Activated B cell treated with CpG ODN at 0.5 μM for 24 hours (primary cell): ENCODE data around the gene OAT. TPM values are rescaled to one million over a fixed set of nuclear protein-coding genes. Genes with fewer than 3 reads are reported as not detected.

ENCODE experiments used
- ATAC-seq: fragments of 200-7000 bp; cut with Tn5 transposase; one replicate; pipeline ENCODE4 v1.10.0; 2021; ENCODE audit warnings: low read depth, mild to moderate bottlenecking, moderate library complexity
- CTCF ChIA-PET: fragments of 350-600 bp; sonication (Branson Sonifier 250); formaldehyde crosslinking; loops from one replicate; lab custom pipeline; 2021; ENCODE audit warnings: antibody characterized with exemption; lab: Charles Lee
- POLR2A ChIA-PET: fragments of 350-600 bp; sonication (Branson Sonifier 250); formaldehyde crosslinking; loops from one replicate; lab custom pipeline; 2021; ENCODE audit warnings: antibody characterized with exemption; lab: Charles Lee
- DNase-seq: peaks from one replicate; pipeline ENCODE4 v3.0.0; 2022
- H3K27ac Mint-ChIP-seq: one replicate; pipeline ENCODE4 v1.8.0; 2020; ENCODE audit warnings: mixed read lengths
- H3K27me3 Mint-ChIP-seq: one replicate; pipeline ENCODE4 v1.8.0; 2021; ENCODE audit warnings: mixed read lengths
- H3K36me3 Mint-ChIP-seq: one replicate; pipeline ENCODE4 v1.8.0; 2021; ENCODE audit warnings: low read depth, mixed read lengths
- H3K4me1 Mint-ChIP-seq: one replicate; pipeline ENCODE4 v1.8.0; 2021; ENCODE audit warnings: mixed read lengths
- H3K4me3 Mint-ChIP-seq: one replicate; pipeline ENCODE4 v1.8.0; 2020; ENCODE audit warnings: mild to moderate bottlenecking, mixed read lengths
- H3K9me3 Mint-ChIP-seq: one replicate; pipeline ENCODE4 v1.8.0; 2020; ENCODE audit warnings: mixed read lengths
- intact Hi-C: fragments of 100-400 bp; cut with micrococcal nuclease; formaldehyde crosslinking; loops from one replicate; pipeline ENCODE4 v1.15.1; 2024
- total RNA-seq: library from RNA; stranded (reverse); gene quantifications from 2 replicates; pipeline ENCODE4 v1.2.3, GENCODE V29; 2022
- TF ChIP-seq, protein P1 (sequence below): fragments of 200-600 bp; IDR thresholded peaks from one replicate; pipeline ENCODE4 v1.8.0; 2022; ENCODE audit warnings: antibody characterized with exemption, mild to moderate bottlenecking

Gene OAT
- total RNA-seq, 1 donor from 2014 or later = 20.1 TPM

DNA sequence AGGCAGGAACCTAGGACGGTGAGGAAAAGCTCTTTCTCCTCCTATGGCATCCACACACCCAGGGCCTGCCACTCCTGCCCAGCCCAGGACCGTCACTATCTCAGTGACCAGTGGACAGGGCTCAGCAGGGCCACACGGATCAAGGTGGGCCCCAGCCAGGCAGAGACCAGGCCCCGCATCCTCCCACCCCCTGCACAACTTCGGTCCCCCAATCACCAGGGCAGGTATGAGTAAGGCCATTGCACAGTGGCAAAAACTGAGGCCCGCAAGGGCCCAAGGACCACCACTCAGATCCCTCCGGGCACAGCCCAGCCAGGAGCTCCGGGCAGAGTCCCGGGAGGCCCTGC is 30.3 kb downstream of the OAT start:
- POLR2A ChIA-PET = interaction anchor here (1.2 to 1.8 kb wide), 3 partner anchors 352 to 394 kb away, joined by 6 to 14 read pairs (median 6); no protein-coding TSS in a partner anchor
- Mint-ChIP-seq H3K27ac (no peak overlapping the region), H3K4me3 (peak overlapping the region; percentile 58)

DNA sequence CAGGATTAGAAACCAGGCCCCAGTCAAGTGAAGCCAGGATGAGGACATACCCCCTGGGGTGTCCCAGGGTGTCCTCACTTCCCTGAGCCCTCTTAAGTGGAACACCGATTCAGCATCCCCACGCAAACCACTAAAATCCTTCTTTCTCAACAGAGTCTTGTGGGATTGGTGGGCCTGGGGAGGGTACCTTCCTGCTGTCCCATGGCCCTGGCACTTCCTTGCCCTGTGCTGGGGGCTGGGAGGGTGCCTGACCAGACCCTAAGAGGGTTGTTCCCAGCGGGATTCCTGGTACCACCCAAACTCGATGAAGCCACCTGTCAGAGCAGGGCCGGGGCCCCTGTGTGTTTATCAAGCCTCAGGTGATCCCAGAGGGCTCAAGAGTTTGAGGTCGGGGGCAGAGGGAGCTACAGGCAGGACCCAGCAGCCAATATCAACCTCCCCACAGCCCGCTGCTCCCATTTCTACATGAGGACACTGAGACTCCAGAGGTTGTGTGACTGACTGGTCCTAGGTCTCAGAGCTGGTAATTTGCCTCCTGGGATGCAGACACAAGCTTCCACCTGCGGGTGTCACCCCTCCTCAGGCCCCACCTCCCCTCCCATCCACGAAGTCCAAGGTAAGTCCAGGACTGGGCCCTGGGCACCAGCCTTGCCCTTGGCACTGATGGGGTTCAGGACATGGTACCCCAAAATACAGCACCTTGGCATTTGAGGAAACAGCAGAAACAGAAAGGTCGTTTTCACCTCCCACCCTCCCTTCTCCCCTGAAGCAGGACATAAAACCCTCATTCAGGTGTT is 31.4 kb downstream of the OAT start:
- Mint-ChIP-seq H3K27me3 (peaks cover 11% of the 10 kb centered on the region), H3K4me3 (no peak overlapping the region), H3K36me3 (no peaks in the 10 kb centered on the region), H3K27ac (no peak overlapping the region), H3K4me1 (peaks cover 3% of the 10 kb centered on the region), H3K9me3 (no peaks in the 10 kb centered on the region)
- intact Hi-C loops = no loop called here
- ChIA-PET POLR2A (no interaction called here), CTCF (interaction anchor here (10.1 kb wide), 1 partner anchor 391 kb away, joined by 287 read pairs; no protein-coding TSS in a partner anchor)
- no peak for ATAC-seq
- DNase-seq = no peak
- TF ChIP-seq, protein P1, sequence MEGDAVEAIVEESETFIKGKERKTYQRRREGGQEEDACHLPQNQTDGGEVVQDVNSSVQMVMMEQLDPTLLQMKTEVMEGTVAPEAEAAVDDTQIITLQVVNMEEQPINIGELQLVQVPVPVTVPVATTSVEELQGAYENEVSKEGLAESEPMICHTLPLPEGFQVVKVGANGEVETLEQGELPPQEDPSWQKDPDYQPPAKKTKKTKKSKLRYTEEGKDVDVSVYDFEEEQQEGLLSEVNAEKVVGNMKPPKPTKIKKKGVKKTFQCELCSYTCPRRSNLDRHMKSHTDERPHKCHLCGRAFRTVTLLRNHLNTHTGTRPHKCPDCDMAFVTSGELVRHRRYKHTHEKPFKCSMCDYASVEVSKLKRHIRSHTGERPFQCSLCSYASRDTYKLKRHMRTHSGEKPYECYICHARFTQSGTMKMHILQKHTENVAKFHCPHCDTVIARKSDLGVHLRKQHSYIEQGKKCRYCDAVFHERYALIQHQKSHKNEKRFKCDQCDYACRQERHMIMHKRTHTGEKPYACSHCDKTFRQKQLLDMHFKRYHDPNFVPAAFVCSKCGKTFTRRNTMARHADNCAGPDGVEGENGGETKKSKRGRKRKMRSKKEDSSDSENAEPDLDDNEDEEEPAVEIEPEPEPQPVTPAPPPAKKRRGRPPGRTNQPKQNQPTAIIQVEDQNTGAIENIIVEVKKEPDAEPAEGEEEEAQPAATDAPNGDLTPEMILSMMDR = no peak

More for the DNA sequence above, 30.3 kb downstream of the OAT start:
- intact Hi-C loops = loop anchor here (2.0 kb wide), 3 partner anchors 130 to 356 kb away; partner anchors contain the start of gene FAM53B
- Mint-ChIP-seq H3K4me1 (peaks cover 3% of the 10 kb centered on the region), H3K27me3 (peaks cover 8% of the 10 kb centered on the region), H3K36me3 (no peaks in the 10 kb centered on the region), H3K9me3 (no peaks in the 10 kb centered on the region)
- DNase-seq = no peak
- no peak for ATAC-seq
- CTCF ChIA-PET = interaction anchor here (0.9 to 10.1 kb wide), 7 partner anchors 127 to 392 kb away, joined by 3 to 287 read pairs (median 5); no protein-coding TSS in a partner anchor
- TF ChIP-seq, protein P1 = no peak

DNA sequence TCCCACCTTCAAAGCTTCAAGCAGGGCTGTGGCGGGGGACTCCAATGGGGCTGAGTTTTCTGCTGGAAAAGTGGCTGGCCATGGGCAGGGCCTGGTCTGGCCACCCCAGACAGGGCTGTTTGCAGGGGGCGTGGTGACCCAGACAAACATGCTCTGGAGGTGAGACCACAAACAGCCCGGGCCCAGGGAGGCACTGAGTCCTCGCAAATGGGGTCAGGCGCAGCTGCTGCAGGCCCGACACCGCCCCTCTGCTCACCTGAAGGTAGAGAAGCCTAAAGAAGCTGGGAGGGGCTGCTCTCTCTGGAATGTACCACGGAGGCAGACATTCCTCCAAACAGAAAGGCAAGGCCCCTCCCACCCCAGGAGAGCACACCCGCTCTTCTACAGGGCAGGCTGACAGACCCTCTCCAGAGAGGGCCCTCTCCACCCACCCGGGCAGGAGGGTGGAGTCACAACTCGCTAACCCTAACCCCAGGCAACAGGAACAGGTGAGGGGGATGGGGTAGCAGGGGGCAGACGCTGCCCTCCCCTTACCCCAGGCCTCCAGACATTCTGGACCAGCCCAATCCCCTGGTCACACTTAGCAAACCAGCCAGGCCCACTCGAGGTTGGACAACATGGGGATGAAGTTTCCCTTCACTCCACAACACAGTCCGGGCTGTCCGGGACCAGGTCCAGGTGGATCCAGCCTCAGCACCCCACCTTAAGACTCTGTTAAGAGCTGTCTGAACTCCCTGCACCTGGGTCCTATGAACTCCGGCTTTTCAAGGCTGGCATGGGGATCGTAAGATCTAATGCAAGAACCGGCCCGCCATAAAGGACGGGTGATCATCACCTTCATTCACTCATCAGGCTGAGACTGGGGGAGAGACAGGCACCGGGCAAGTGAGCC is 32.3 kb downstream of the OAT start:
- intact Hi-C loops = no loop called here
- H3K36me3 Mint-ChIP-seq = no peaks in the 10 kb centered on the region
- no peaks in the 10 kb centered on the region for H3K9me3 Mint-ChIP-seq
- TF ChIP-seq, protein P1 = no peak
- H3K4me1 Mint-ChIP-seq = peaks cover 3% of the 10 kb centered on the region
- POLR2A ChIA-PET = interaction anchor here (0.6 kb wide), 1 partner anchor 30 kb away, joined by 4 read pairs; no protein-coding TSS in a partner anchor
- no peak for DNase-seq
- no peak for ATAC-seq
- no peak overlapping the region for H3K4me3 Mint-ChIP-seq
- H3K27ac Mint-ChIP-seq = no peak overlapping the region
- H3K27me3 Mint-ChIP-seq = peaks cover 12% of the 10 kb centered on the region
- CTCF ChIA-PET = interaction anchor here (1.0 to 10.1 kb wide), 2 partner anchors 17 to 390 kb away, joined by 3 to 287 read pairs; no protein-coding TSS in a partner anchor

DNA sequence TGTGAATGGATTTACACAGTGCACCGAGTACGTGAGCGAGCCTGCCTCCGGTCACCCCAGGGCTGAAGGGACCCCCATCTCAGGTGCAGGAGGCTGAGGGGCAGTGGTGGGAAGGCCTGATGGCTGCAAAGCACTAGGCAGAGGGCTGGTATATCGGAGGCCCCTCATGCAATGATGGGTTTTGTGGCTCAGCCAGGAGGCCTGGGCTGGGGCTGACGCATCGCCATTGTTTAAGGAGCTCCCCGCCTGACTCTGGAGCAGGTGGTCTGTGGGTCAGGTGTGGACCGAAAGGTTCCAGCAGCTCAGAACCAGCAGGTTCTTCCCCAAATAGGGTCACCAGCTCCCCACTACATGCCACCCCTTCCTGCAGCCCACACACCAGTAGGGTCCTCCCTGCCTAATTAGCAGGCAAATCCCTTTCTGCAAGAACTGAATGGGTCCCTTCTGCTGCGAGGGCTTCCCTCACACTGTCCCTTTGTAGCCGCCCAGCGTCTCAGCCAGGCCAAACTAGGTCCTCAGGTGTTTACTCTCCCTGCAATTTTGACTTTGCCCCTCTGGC is 33.0 kb downstream of the OAT start:
- no peak overlapping the region for H3K4me3 Mint-ChIP-seq
- CTCF ChIA-PET = interaction anchor here (1.0 to 10.1 kb wide), 2 partner anchors 18 to 390 kb away, joined by 3 to 287 read pairs; no protein-coding TSS in a partner anchor
- TF ChIP-seq, protein P1 = no peak
- ATAC-seq (no peak), DNase-seq (no peak)
- H3K27ac Mint-ChIP-seq = no peak overlapping the region
- POLR2A ChIA-PET = no interaction called here
- H3K9me3 Mint-ChIP-seq = no peaks in the 10 kb centered on the region
- no peaks in the 10 kb centered on the region for H3K36me3 Mint-ChIP-seq
- peaks cover 19% of the 10 kb centered on the region for H3K27me3 Mint-ChIP-seq
- intact Hi-C loops = no loop called here
- peaks cover 3% of the 10 kb centered on the region for H3K4me1 Mint-ChIP-seq
